ENCODE results near the gene CILP.
"Not testable (repeated sequence)": the region's sequence is repeated elsewhere in the genome, so short reads cannot be mapped to it uniquely, and the experiment has no call there.

The CILP gene

GRCh38 chr15:65232520-65232919 lies 21.2 kb upstream of the CILP start:
- no peaks in the 10 kb centered on the region for H3K27me3 Mint-ChIP-seq (ENCODE audit: low read depth, poor library complexity)
- no peaks in the 10 kb centered on the region for H3K9me3 Mint-ChIP-seq
- no peak overlapping the region for H3K27ac Mint-ChIP-seq
- no peak for DNase-seq
- peaks cover 14% of the 10 kb centered on the region for H3K4me1 Mint-ChIP-seq
- H3K36me3 Mint-ChIP-seq (ENCODE audit: low read depth): no peaks in the 10 kb centered on the region
- TF ChIP-seq, protein P1, sequence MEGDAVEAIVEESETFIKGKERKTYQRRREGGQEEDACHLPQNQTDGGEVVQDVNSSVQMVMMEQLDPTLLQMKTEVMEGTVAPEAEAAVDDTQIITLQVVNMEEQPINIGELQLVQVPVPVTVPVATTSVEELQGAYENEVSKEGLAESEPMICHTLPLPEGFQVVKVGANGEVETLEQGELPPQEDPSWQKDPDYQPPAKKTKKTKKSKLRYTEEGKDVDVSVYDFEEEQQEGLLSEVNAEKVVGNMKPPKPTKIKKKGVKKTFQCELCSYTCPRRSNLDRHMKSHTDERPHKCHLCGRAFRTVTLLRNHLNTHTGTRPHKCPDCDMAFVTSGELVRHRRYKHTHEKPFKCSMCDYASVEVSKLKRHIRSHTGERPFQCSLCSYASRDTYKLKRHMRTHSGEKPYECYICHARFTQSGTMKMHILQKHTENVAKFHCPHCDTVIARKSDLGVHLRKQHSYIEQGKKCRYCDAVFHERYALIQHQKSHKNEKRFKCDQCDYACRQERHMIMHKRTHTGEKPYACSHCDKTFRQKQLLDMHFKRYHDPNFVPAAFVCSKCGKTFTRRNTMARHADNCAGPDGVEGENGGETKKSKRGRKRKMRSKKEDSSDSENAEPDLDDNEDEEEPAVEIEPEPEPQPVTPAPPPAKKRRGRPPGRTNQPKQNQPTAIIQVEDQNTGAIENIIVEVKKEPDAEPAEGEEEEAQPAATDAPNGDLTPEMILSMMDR (IDR thresholded peaks at IDR 0.05): no peak
- no peak overlapping the region for H3K4me3 Mint-ChIP-seq

- Mint-ChIP-seq H3K27me3 (ENCODE audit: low read depth, poor library complexity) (no peaks in the 10 kb centered on the region), H3K36me3 (ENCODE audit: low read depth) (no peaks in the 10 kb centered on the region), H3K27ac (no peak overlapping the region), H3K4me3 (no peak overlapping the region), H3K4me1 (peaks cover 7% of the 10 kb centered on the region), H3K9me3 (no peaks in the 10 kb centered on the region)
- DNase-seq: no peak
- TF ChIP-seq, protein P1 (IDR thresholded peaks at IDR 0.05): no peak
Observed at GRCh38 chr15:65231306-65231705, 20.0 kb upstream of the CILP start.

- not testable (repeated sequence) for H3K36me3 Mint-ChIP-seq (ENCODE audit: low read depth); DNase-seq
Observed at GRCh38 chr15:65226901-65227300, 15.6 kb upstream of the CILP start.

DNA sequence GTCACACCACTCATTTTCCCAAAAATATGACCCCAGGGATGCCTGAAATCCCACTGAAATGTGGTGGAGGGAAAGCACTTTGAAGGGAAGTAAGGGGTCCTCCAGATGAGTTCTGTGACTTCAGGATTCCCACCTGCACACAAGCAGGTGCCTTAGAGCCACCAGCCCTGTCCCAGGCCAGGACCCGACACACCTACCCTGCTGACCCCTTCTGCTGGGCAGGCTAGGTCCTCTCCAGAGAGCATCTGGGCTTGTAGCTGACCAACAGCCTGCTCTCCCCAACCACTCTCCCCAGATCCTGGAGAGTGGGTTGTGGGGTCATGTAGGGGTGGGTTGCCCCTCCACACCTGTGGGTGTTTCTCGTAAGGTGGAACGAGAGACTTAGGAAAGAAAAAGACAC lies 14.9 kb upstream of the CILP start:
- no peak for DNase-seq
- peaks cover 8% of the 10 kb centered on the region for H3K27me3 Mint-ChIP-seq (ENCODE audit: low read depth, poor library complexity)
- H3K4me1 Mint-ChIP-seq: peaks cover 9% of the 10 kb centered on the region
- H3K36me3 Mint-ChIP-seq (ENCODE audit: low read depth): no peaks in the 10 kb centered on the region
- no peaks in the 10 kb centered on the region for H3K9me3 Mint-ChIP-seq
- H3K27ac Mint-ChIP-seq: no peak overlapping the region
- TF ChIP-seq, protein P1 (IDR thresholded peaks at IDR 0.05): no peak
- H3K4me3 Mint-ChIP-seq: no peak overlapping the region

More at GRCh38 chr15:65226901-65227300, 15.6 kb upstream of the CILP start:
- H3K4me1 Mint-ChIP-seq; H3K4me3 Mint-ChIP-seq; H3K27me3 Mint-ChIP-seq (ENCODE audit: low read depth, poor library complexity); H3K9me3 Mint-ChIP-seq; H3K27ac Mint-ChIP-seq: not testable (repeated sequence)

- TF ChIP-seq, protein P1 (IDR thresholded peaks at IDR 0.05): no peak
- no peaks in the 10 kb centered on the region for H3K9me3 Mint-ChIP-seq
- H3K4me3 Mint-ChIP-seq: no peak overlapping the region
- peaks cover 9% of the 10 kb centered on the region for H3K4me1 Mint-ChIP-seq
- peaks cover 8% of the 10 kb centered on the region for H3K27me3 Mint-ChIP-seq (ENCODE audit: low read depth, poor library complexity)
- no peaks in the 10 kb centered on the region for H3K36me3 Mint-ChIP-seq (ENCODE audit: low read depth)
- no peak for DNase-seq
- H3K27ac Mint-ChIP-seq: no peak overlapping the region
Observed at GRCh38 chr15:65223996-65224395, 12.7 kb upstream of the CILP start.

- H3K27ac Mint-ChIP-seq: no peak overlapping the region
- H3K4me1 Mint-ChIP-seq: peaks cover 10% of the 10 kb centered on the region
- no peak for DNase-seq
- H3K36me3 Mint-ChIP-seq (ENCODE audit: low read depth): no peaks in the 10 kb centered on the region
- TF ChIP-seq, protein P1 (IDR thresholded peaks at IDR 0.05): no peak
- H3K4me3 Mint-ChIP-seq: no peak overlapping the region
- H3K9me3 Mint-ChIP-seq: no peaks in the 10 kb centered on the region
- H3K27me3 Mint-ChIP-seq (ENCODE audit: low read depth, poor library complexity): peaks cover 11% of the 10 kb centered on the region
Observed at GRCh38 chr15:65222891-65223290, 11.6 kb upstream of the CILP start.
